Measurements from ENCODE around the gene SLC27A5.
"Not testable (repeated sequence)": the region's sequence is repeated elsewhere in the genome, so short reads cannot be mapped to it uniquely, and the experiment has no call there.

Gene SLC27A5

DNA sequence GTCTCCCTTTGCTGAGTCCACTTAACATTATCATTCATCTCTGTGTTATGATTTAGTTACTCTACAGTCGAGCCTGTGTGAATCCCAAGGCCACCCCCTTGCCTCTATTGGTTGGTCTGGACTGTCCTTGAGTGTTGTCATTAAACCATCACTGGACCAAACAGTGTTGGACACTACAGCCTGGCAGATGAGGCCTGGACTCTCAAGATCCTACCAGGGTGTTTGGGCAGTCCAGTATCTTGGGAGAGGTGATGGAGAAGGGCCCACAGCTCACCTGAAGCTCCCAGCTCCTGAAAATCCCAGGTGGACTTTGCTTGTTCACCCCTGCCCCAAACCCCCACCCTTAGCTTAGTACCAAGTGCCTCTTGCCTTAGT lies 39.3 kb upstream of the SLC27A5 start:
- FAIRE-seq (no peak), DNase-seq (ENCODE audit: low spot score) (no peak)

DNA sequence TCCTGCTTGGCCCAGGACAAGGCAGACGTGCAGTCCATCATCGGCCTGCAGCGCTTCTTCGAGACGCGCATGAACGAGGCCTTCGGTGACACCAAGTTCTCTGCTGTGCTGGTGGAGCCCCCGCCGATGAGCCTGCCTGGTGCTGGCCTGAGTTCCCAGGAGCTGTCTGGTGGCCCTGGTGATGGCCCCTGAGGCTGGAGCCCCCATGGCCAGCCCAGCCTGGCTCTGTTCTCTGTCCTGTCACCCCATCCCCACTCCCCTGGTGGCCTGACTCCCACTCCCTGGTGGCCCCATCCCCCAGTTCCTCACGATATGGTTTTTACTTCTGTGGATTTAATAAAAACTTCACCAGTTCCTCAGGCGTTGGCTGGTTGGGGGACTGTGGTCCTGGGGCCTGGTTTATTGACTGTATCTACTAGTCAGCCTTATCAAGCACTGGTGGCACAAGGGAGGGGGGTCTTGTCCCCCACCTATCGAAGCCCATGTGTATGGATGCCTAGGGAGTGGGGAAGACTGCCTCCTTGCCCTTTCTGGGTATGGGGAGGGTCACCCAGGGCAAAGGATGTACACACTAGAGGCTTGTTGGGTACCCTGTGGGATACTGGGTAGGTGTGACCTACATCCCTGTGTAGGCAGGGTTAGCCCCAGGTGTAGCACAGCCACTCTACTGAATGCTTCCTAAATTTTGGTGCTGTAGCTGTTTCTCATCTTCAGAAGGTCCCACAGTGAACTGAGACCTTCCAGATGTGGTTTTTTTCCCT lies 38.8 kb upstream of the SLC27A5 start:
- FAIRE-seq: no peak

DNA sequence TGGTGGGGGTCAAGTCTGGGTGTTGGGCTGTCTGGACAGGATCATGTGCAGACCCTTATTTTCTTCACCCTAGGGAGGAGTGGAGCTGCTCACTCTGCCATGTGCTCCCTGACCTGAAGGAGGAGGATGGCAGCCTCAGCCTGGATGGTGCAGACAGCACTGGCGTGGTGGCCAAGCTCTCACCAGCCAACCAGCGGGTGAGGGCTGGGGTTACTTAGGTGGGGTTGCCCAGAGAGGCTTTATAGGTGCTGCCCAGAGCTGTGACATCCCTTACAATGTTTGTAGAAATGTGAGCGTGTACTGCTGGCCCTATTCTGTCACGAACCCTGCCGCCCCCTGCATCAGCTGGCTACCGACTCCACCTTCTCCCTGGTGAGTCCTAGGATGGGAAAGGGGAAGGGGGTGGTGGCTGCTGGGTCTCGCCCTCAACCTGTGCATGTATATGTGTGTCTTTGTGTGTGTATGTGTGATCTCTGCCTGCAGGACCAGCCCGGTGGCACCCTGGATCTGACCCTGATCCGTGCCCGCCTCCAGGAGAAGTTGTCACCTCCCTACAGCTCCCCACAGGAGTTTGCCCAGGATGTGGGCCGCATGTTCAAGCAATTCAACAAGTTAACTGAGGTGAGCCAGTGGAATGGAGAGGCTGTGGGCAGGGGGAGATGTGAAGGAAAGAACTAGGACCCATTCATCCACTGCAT lies 38.0 kb upstream of the SLC27A5 start:
- no peak for DNase-seq (ENCODE audit: low spot score)
- no peak for FAIRE-seq

More for the DNA sequence above, 38.8 kb upstream of the SLC27A5 start:
- no peak for DNase-seq (ENCODE audit: low spot score)

DNA sequence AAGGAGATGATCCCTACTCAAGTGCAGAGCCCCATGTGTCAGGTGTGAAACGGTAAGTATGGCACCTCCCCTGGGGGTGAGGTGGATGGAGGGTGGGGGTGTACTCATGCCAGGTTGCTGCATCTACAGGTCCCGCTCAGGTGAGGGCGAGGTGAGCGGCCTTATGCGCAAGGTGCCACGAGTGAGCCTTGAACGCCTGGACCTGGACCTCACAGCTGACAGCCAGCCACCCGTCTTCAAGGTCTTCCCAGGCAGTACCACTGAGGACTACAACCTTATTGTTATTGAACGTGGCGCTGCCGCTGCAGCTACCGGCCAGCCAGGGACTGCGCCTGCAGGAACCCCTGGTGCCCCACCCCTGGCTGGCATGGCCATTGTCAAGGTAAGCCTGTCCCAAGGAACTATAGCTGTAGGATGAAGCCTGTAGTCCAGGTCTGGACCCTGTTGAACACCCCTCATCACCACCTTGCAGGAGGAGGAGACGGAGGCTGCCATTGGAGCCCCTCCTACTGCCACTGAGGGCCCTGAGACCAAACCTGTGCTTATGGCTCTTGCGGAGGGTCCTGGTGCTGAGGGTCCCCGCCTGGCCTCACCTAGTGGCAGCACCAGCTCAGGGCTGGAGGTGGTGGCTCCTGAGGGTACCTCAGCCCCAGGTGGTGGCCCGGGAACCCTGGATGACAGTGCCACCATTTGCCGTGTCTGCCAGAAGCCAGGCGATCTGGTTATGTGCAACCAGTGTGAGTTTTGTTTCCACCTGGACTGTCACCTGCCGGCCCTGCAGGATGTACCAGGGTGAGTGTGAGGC lies 37.3 kb upstream of the SLC27A5 start:
- FAIRE-seq (no peak), DNase-seq (ENCODE audit: low spot score) (no peak)

DNA sequence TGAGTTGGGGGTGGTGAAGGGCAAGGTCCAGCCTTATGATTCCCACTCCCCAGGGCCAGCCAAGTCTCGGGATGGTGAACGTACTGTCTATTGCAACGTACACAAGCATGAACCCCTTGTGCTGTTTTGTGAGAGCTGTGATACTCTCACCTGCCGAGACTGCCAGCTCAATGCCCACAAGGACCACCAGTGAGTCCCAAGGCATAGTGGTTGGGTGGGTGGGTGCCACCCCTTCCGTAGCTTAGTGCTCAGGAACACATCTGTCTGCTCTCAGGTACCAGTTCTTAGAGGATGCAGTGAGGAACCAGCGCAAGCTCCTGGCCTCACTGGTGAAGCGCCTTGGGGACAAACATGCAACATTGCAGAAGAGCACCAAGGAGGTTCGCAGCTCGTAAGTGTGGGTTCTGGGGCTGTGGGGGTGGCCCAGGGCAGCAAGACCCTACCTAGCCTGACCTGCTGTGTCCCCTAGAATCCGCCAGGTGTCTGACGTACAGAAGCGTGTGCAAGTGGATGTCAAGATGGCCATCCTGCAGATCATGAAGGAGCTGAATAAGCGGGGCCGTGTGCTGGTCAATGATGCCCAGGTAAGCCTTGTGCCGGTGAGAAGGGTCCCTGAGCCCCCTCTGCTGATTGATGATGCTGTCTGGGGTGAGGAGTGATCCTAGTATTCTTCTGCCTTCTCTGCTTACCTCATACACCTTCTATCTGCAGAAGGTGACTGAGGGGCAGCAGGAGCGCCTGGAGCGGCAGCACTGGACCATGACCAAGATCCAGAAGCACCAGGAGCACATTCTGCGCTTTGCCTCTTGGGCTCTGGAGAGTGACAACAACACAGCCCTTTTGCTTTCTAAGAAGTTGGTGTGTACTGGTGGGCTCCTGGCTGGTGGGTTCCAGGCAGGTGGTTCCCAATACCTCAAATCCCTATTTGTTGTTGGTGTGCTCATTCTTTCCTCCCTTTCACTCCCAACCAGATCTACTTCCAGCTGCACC lies 35.8 kb upstream of the SLC27A5 start:
- no peak for DNase-seq (ENCODE audit: low spot score)
- FAIRE-seq: no peak

DNA sequence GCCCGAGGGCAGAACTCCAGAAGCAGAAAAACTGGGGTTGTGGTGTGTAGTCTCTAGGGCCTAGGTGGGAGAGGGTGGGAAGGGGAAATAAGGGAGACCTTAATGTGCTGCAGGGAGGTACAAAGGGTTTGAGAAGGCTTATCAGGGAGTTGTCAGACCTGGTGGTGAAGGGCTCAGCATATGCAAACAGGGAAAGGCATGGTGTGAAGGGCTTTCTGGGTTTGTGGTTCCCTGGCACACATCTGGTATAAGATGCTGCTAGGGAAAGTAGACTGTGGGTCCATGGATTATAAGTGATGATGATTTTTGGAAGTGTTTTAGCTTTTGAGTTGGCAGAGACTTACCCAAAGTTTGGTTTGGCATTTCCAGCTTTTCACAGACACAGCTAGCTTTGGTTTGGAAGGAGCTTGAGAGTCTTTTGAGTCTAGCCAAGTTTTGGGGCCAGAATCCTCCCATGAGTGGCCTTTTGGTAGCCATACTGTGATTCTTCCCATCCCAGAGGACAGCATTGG lies 34.3 kb upstream of the SLC27A5 start:
- DNase-seq (ENCODE audit: low spot score) (no peak), FAIRE-seq (no peak)

DNA sequence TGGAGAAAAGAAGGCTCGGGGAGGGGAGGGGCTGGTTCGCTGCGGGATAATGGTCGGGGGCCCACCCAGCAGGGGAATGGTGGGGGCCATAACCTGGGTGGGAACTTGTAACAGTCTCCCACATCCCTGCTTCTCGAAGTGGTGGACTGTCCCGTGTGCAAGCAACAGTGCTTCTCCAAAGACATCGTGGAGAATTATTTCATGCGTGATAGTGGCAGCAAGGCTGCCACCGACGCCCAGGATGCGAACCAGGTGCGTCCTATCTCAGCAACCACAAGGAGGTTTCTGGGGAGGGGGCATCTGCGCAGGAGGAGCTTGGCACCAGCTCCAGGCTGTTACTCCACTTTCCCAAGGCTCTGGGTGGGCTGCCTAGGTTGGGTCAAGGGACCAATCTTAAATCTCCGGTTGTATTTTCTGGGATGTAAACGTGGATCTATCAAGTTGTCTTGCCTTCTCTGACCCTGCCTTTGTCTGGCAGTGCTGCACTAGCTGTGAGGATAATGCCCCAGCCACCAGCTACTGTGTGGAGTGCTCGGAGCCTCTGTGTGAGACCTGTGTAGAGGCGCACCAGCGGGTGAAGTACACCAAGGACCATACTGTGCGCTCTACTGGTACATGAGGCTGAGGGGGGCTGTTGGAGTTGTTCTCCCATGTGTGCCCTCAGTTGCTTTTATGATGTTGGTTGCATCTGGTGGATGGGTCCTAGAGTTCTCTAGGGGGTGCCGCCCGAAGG lies 33.7 kb upstream of the SLC27A5 start:
- no peak for FAIRE-seq

DNA sequence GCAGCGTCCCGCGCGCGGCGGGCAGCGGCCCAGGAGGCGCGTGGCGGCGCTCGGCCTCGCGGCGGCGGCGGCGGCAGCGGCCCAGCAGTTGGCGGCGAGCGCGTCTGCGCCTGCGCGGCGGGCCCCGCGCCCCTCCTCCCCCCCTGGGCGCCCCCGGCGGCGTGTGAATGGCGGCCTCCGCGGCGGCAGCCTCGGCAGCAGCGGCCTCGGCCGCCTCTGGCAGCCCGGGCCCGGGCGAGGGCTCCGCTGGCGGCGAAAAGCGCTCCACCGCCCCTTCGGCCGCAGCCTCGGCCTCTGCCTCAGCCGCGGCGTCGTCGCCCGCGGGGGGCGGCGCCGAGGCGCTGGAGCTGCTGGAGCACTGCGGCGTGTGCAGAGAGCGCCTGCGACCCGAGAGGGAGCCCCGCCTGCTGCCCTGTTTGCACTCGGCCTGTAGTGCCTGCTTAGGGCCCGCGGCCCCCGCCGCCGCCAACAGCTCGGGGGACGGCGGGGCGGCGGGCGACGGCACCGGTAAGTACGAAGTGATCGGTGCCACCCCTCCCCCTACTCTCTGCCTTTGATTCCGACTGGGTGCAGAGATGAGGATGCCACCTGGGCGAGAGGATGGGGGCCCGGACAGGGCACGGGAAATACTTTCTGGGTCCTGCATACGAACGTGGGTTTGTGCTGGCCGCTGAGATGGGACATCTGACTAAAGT lies 32.9 kb upstream of the SLC27A5 start:
- DNase-seq (ENCODE audit: low spot score) (peak; percentile 76), FAIRE-seq (no peak)

More for the DNA sequence above, 33.7 kb upstream of the SLC27A5 start:
- DNase-seq (ENCODE audit: low spot score): no peak

DNA sequence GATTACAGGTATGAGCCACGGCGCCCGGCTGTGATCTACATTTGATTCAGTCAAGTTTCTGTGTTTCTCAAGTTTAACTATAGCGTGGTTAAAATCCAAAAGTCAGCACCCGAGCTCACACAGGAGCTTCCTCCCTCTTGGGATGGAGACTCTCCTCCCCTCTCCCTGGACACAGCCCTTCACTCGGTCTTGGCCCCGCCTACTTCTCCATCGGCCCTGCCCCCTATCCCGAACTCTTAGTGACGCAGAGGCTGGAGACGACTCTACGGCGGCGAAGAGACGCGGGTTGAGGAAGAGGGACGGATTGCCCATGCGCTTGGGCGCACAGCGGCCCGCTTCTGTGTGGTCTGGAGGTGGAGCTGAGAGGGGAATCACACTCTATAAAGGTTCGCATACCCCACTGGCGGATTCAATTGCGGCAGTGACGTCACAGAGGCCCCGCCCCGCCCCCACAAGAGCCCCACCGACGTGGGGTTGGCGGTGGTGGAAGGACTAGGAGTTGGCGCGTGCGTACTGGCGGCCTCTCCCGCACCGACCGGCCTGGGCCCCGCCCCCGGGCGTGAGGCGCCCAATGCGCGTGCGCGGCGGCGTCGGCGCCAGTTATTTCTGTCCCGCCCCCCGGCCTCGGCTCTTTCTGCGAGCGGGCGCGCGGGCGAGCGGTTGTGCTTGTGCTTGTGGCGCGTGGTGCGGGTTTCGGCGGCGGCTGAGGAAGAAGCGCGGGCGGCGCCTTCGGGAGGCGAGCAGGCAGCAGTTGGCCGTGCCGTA lies 32.2 kb upstream of the SLC27A5 start, which contains the start of gene TRIM28:
Gene TRIM28 (plus strand): TSS at position 239 of the 765 bp plus-strand sequence. CDS start 694 bp downstream, outside the sequence.
- no peak for FAIRE-seq
- DNase-seq (ENCODE audit: low spot score): peak; percentile 97

DNA sequence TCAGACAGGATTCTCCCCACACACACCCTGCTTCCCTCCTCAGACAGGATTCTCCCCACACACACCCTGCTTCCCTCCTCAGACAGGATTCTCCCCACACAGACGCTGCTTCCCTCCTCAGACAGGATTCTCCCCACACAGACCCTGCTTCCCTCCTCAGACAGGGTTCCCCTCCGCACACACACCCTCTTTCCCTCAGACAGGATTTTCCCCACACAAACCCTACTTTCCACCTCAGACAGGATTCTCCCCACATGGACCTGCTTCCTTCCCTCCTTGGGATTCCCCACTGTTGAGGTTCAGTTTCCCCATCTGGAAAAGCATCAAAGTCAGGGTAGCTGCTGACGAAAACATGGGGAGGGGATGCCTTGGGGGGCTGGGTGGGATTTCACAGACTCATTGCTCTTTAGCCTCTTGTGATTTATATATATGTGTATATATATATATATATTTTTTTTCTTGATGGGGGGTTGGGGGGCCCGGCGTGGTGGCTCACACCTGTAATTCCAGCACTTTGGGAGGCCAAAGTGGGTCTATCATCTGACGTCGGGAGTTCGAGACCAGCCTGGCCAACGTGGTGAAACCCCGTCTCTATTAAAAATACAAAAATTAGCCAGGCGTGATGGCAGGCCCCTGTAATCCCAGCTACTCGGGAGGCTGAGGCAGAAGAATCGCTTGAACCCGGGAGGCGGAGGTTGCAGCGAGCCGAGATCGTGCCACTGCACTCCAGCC lies 31.0 kb upstream of the SLC27A5 start:
- not testable (repeated sequence) for DNase-seq (ENCODE audit: low spot score); FAIRE-seq

DNA sequence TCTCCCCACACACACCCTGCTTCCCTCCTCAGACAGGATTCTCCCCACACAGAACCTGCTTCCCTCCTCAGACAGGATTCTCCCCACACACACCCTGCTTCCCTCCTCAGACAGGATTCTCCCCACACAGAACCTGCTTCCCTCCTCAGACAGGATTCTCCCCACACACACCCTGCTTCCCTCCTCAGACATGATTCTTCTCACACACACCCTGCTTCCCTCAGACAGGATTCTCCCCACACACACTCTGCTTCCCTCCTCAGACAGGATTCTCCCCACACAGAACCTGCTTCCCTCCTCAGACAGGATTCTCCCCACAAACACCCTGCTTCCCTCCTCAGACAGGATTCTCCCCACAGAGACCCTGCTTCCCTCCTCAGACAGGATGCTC lies 27.4 kb upstream of the SLC27A5 start:
- DNase-seq (ENCODE audit: low spot score); FAIRE-seq: not testable (repeated sequence)

DNA sequence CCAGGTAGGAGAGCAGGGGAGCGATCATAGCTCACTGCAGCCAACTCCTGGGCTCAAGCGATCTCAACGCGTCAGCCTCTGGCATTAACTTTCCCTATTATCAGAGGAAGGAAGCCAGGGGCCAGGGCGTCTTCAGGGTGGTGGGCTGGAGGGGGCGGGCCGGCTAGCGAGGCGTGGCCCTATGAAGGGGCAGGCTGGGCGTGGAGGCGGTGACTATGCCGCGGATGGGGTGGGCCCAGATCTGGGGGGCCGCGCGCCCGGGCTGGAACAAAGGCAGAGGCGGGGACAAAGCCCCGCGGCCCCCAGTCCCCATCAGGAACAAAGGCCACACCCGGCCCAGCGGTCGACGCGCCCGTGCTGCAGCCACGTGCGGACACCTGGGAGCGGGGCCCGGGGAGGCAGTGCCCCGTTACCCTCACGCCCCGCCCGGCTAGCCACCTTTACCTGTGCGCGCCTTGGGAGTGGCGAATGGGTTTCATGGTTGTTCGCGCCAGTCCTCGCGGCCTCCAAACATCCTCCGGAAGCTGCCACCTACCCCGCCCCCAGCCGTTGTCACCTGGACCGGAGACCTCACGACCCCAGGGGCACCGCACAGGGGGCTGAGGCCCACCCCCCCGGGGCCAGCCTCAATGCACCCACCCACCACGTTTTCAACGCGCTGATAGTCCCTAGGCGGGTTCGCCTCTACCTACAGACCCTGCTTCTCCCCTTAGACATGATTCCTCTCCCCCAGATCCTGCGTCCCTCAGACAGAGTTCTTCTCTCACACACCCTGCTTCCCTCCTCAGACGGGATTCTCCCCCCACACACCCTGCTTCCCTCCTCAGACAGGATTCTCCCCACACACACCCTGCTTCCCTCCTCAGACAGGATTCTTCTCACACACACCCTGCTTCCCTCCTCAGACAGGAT lies 26.7 kb upstream of the SLC27A5 start:
- FAIRE-seq: no peak
- no peak for DNase-seq (ENCODE audit: low spot score)

DNA sequence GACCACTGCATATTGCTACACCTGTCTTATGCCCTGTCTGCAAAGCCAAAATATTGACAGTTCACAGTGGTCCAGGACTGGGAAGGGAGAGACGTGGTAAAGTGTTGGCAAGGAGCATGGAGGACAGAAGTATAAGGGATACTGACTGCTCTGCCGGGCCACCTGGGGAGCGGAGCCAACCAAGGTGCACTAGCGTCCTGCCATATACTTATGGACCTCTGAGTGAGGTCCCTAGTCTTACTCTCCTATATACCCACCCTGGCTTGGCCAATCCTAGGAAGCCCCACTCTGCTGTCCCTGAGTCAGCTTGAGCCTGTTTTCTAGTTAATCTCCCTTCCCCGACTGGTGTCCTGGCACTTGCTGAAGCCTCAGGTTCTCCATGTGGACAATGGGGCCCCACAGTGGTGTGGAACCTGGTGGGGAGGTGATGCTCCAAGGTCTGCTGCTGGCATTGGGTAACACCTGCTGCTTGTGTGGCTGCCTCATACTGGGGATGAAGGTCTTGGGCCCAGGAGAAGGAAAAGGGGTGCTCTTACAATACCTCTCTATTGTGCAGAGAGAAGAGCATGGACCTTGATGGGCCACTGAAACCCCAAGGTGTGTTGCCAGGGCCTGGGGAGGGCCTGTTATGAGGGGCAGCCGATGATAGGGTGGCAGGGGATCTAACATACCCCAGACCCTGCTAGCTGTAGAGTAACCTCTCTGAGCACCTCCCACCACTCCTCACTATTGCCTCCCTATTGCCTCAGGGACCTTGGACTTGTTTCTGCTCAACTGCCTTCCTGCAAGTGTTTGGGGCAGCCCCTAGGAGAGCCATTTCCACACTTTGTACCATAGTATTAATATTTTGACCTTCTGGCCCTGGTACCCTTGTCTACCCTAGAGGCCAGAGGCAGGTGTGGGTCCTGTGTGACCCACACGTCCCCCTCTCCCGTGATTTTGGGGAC lies 25.3 kb upstream of the SLC27A5 start:
- FAIRE-seq (no peak), DNase-seq (ENCODE audit: low spot score) (no peak)

DNA sequence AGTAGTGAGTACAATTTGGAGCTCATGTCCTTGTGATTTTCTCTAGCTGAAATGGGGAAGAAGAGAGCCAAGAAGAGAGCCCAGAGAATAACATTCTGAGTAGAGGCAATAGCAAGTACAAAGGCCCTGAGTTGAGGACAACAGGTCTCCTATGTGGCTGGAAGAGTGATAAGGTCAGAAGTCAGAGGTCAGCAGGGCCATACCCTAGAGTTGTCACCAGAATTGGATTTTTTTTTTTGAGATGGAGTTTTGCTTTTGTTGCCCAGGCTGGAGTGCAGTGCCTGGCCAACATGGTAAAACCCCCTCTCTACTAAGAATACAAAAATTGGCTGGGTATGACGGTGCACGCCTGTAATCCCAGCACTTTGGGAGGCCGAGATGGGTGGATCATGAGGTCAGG lies 24.1 kb upstream of the SLC27A5 start:
- DNase-seq (ENCODE audit: low spot score) (no peak), FAIRE-seq (no peak)

DNA sequence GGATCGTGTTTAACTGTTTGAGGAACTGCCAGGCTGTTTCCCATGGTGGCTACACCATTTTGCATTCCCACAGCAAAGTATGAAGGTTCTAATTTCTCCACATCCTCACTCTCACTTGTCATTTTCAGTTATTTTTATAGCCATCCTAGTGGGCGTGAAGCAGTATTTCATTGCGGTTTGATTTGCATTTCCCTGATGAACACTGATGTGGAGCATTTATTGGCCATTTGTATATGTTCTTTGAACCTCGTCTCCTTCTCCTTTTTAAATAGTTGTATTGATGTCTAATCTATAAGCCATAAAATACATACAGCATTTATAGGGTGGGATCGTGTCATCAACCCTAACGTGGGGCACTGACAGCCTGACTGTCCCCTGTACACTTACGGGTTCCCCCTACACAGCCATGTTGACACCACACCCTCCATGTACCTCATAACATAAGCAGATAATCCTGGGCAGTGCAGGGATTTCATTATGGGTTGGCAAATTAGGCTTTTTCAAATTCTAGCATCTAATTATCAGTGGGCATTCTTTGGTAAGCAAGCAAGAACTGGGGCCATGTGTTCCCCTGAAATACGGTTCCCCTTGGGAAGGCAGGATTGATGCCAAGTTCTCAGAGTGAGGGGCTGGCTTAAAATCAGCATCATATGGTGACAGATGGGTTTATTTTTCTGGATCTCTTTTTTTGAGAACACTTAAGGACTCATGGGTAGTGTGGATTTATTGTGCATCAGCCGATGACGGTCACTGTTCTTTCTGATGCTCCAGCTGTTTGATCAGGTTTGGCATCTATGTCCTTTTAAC lies 19.4 kb upstream of the SLC27A5 start:
- no peak for DNase-seq (ENCODE audit: low spot score)
- no peak for FAIRE-seq
